NCI-H748 (cell line): ENCODE measurements around the gene DLGAP1.
"Not testable (repeated sequence)": the region's sequence is repeated elsewhere in the genome, so short reads cannot be mapped to it uniquely, and the experiment has no call there.

ENCODE experiments used
- DNase-seq: peaks from one replicate; lab custom pipeline; 2025; ENCODE audit not compliant: unreplicated experiment; lab: John Stamatoyannopoulos, UW

The DLGAP1 gene

DNA sequence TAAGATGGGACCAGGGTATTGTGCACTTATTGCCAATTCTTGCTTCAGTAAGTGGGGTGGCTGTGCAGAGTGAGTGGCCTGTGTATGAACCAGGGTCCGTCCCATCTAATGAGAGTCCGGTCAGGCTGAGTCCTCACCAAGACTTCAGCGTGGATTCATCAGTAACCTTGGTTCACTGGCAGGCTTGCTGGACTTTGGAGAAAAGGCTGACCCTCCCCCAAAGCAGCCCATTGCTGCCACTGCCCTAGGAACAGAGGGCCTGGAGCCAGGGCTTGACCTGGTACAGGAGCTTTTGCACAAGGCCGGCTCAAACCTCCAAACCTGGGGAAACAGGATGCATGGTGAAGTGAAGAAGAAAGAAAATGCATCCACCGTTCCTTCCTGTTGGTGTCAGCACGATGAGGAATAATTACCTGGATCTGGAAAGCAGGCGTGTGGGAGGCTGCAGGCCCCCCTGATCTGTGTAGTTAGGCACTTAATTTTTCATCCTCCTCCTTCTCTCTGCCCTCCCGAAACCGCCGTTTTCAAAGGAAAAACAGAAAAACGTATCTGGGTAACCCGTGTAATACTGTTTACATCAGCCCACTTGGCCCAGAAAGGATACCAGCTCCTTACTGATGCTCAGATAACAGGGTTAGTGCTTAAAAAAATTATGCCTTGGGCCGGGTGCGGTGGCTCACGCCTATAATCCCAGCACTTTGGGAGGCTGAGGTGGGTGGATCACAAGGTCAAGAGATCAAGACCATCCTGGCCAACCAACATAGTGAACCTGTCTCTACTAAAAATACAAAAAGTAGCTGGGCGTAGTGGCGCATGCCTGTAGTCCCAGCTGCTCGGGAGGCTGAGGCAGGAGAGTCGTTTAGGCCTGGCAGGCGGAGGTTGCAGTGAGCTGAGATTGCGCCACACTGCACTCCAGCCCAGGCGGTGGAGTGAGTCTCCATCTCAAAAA lies 857.4 kb downstream of the DLGAP1 start:
- DNase-seq: no peak

DNA sequence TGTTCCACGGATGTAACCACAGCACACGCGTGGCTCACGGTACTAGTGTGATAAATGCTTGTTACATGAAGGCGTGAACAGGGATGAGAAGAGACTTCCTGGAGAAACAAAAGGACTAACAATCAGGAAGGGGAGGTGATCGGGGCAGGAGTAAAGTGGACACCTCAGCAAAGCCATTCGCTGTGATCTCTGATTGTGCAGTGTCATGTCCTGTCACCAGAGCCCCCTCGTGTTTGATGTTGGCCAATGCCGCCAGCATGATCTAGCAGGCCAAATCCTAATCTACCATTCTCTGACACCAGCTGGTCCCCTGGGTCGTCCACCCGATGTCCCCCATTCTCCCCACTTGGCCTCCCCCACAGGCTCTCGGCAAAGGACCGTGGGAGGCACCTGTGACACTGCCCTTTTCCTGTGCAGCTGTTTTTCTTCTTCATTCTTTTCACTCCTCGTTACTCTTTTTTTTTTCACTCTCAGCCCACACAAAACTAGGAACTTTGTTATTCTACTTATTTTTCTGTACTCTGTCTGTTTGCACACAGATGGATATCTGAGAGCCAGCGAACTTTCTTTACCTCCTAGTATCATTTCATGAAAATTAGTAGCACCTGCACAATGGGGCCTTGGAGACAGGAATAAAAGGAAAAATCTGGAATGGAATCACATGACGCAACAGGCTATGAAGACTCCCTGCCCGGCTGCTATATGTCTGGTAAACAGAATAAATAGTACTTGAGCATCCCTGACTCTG lies 858.3 kb downstream of the DLGAP1 start:
- peak; percentile 46 for DNase-seq

GRCh38 chr18:3596324-3596636 lies 858.8 kb downstream of the DLGAP1 start:
- no peak for DNase-seq

DNA sequence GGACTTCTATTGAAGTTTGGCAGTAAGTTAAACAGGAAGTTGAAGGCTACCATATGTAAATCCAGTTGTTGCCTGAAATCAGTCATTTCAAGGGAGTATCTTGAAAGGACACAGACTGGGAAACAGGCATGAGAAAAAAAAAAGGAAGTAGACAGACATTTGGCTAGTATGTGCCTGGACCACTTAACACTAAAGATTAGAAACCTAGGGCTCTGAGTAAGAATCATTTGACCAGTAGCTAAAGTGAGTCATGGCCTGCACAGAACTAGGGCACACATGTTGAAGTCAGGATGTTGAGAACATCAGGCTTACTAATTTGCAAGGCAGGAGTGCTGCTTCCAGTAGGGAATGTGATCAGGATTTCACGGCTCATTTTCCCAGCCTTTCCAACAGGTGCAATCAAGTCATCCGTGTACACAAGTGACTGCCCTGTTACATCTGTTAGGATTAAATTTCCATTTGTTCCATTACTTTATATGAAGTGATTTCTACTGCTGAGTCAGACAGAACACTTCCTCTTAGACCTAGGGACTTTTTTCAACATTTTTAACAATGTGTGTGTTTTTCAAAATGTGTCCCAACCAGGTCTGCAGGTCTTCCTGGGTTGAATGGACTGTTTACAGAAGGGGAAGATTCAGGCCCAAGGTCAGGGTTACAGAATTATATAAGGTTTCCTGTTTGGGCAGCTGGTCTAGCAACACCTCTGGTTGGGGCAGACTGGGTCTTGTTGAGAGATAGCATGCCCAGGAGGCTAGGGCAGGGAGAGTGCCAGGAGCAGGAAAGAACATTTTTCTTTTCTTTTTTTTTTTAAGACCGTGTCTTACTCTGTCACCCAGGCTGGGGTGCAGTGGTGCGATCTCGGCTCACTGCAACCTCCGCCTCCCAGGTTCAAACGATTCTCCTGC lies 859.5 kb downstream of the DLGAP1 start:
- peak; percentile 68 for DNase-seq

DNA sequence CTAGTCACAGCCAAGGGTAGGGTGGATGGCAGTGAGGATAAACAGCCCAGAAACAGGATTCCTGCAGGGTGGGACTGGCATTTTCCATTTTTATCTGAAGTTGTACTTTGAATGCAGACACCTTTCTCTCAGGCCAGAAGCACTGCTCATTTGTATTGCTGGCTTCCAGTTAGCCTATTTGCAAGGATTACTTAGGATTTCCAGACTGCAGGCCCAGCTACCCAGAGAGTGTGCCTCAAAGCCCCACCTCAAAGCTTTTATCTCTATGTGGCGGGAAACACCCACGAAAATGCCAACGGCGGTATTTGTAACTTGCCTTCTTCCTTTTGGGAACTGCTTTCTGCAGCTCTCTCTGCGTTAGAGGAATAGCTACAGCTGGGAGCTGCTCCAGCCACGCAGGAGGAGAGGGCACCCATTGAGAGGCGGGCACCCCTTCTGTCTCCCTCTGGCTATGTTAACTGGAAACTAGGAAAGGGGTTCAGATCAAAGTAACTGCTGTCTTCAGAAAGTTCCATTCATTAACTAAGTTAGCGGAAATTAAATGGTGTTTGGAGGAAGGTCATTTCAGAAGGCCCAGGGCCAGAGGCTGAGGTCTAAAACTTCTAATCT lies 860.2 kb downstream of the DLGAP1 start:
- DNase-seq: no peak

GRCh38 chr18:3593904-3594759 lies 861.0 kb downstream of the DLGAP1 start:
- DNase-seq: peak; percentile 97

GRCh38 chr18:3593381-3593903 lies 861.7 kb downstream of the DLGAP1 start:
- peak; percentile 84 for DNase-seq

GRCh38 chr18:3592864-3593263 lies 862.2 kb downstream of the DLGAP1 start:
- DNase-seq: no peak

DNA sequence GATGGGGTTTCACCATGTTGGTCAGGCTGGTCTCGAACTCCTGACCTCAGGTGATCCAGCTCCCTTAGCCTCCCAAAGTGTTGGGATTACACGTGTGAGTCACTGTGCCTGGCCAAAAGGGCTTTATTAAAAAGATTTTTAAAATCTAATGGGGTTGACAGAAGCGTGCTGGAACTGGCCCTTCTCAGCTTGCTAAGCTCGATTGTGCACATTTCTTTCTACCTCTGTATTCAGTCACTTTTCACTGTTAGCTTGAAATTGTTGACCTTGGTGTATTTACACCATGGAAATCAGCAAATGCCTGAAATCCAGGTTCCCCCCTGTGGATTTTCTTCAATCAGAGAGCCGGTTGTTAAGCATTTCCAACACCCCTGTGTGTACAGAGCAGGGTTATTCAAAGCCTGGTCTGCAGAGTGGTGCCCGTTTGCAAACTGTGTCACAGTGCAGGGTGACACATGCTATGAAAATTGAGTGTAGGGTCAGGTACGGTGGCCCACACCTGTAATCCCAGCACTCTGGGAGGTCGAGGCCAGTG lies 864.9 kb downstream of the DLGAP1 start:
- DNase-seq: no peak

GRCh38 chr18:3585656-3586509 lies 869.2 kb downstream of the DLGAP1 start:
- DNase-seq: peak; percentile 94

DNA sequence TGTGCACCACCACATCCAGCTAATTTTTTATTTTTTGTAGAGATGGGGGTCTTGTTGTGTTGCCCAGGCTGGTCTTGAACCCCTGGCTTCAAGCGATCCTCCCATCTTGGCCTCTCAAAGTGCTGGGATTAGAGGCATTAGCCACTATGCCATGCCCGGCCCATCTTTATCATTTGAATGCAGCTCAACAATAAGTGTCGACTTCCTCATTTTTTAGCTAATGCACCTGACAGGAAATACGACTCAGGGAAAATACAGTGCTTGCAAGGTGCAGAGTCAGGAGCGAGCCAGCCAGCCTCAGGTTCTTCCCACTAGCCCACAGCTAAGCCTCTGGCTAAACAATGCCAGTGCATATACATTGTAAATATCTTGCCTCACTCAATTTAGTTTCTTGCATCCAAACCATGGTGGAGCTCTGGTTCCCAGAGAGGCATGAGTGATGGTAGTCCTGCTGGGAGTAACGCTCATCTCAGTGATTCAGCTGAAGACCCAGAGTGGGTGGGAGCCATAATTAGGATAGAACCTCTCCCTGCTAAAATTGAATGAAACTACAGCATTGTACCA lies 870.1 kb downstream of the DLGAP1 start:
- no peak for DNase-seq

DNA sequence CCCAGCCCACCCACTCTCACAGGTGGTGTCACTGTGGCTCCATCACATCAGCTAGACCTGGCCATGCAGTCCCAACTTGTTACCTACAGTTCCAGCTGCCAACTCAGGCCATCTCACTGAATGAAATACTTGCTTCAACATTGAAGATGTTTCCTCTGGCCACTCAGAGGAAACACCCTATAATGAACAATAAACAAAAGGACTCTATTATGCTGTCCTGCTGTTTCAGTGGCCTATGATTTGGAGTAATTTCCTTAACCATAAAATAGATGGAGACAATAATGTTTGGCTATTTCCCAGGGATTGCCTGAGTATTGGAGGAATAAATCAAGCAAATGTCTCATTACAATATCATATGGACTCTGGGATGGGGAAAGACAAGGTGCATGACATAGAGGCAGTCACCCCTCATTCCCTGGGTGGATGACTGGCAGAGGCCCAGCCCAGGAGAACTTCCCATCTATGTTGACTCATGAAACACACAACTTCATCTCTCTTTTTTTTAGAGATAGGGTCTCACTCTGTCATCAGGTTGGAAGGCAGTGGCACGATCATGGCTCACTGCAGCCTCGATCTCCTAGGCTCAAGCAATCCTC lies 870.7 kb downstream of the DLGAP1 start:
- DNase-seq: peak; percentile 44

DNA sequence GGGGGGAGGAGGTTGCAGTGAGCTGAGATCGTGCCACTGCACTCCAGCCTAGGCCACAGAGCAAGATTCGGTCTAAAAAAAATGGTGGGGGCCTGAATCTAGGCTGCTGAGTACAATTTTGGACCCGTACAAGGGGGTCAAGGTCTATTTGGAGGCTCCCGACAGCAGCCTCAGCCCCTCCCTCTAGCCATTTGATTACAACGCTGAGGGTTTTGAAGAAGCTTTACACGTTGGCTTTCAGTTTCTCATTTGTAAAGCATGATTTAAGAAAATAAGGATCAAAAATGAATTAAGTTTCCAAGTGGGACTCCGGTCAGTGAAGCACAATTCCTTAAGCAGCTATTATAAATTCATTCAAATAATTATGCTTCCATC lies 871.2 kb downstream of the DLGAP1 start:
- no peak for DNase-seq

- not testable (repeated sequence) for DNase-seq
Observed at GRCh38 chr18:3583106-3583872, 871.8 kb downstream of the DLGAP1 start.

GRCh38 chr18:3581890-3582289 lies 873.2 kb downstream of the DLGAP1 start:
- no peak for DNase-seq

DNA sequence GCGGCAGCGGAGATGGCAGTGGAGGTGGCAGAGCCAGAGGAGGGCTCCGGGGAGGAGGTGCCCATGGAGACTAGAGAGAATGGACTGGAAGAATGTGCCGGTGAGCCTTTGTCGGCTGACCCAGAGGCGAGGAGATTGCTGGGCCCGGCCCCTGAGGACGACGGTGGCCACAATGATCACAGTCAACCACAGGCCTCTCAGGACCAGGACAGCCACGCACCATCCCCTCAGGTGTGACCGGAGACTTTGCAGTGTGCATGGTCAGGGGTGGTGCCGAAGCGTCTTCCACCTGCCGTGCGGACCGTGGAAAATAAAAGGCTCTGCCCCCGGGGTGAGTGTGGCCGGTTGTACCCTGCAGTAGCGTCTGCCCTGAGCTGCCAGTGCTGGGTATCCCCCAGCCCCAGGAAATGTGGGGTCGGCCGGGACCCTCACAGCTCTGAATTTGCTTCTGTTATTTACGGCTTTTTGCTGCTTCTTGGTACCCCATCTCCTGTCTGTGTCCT lies 874.5 kb downstream of the DLGAP1 start:
- not testable (repeated sequence) for DNase-seq

DNA sequence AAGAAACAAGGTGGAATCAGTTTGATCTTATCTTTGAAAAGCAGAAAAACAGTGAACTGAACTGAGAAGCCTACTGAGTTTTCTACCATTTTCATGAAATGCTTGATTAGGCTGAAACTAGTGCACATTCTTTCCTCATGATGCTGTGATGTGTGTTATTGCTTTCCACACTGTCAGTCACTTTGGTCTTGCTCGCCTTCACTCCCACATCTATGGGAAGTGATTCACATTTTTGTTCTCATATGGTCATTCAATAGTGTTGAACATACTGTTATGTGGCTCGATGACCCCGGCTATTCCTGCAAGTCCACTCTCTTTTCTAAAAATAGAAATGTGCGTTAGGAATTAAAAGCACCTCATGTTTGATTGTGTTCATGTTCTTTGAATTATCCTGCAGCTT lies 875.4 kb downstream of the DLGAP1 start:
- no peak for DNase-seq
